MM.1S (cell line): ENCODE data around the gene PARD3.

Source experiments
- DNase-seq: peaks from one replicate; pipeline ENCODE4 v3.0.0-alpha.2; 2015
- H2AFZ ChIP-seq: fragments of 300-600 bp; sonication (generic); 2 replicates; pipeline ENCODE4 v1.6.0; 2016; ENCODE audit warnings: antibody characterized with exemption, low read length
- H3F3A ChIP-seq: fragments of 300-600 bp; sonication (generic); 2 replicates; pipeline ENCODE4 v1.6.1; 2016; ENCODE audit warnings: mild to moderate bottlenecking, antibody characterized with exemption, low read length, moderate library complexity, mixed read lengths; ENCODE audit not compliant: insufficient read depth
- H3K27ac ChIP-seq: fragments of 300-600 bp; sonication (generic); 2 replicates; pipeline ENCODE4 v1.5.1; 2016; ENCODE audit warnings: mild to moderate bottlenecking, low read length
- H3K27me3 ChIP-seq: fragments of 300-600 bp; sonication (generic); replicated peaks from 2 replicates; pipeline ENCODE4 v1.6.0; 2016; ENCODE audit warnings: low read length; ENCODE audit not compliant: insufficient read depth
- H3K36me3 ChIP-seq: fragments of 300-600 bp; sonication (generic); replicated peaks from 2 replicates; pipeline ENCODE4 v1.6.1; 2016; ENCODE audit warnings: mild to moderate bottlenecking, low read length, mixed read lengths; ENCODE audit not compliant: insufficient read depth
- H3K4me1 ChIP-seq: fragments of 300-600 bp; sonication (generic); 2 replicates; pipeline ENCODE4 v1.6.1; 2016; ENCODE audit warnings: low read length, mixed read lengths
- H3K4me2 ChIP-seq: fragments of 300-600 bp; sonication (generic); 2 replicates; pipeline ENCODE4 v1.6.0; 2016; ENCODE audit warnings: low read depth, low read length
- H3K4me3 ChIP-seq: fragments of 300-600 bp; sonication (generic); 2 replicates; pipeline ENCODE4 v1.5.1; 2016; ENCODE audit warnings: low read length, mixed read lengths
- H3K79me2 ChIP-seq: fragments of 300-600 bp; sonication (generic); 2 replicates; pipeline ENCODE4 v1.6.1; 2016; ENCODE audit warnings: mixed run types, low read length, mixed read lengths
- H3K9ac ChIP-seq: fragments of 300-600 bp; sonication (generic); 2 replicates; pipeline ENCODE4 v1.6.1; 2016; ENCODE audit warnings: low read length, mixed read lengths
- H3K9me2 ChIP-seq: fragments of 300-600 bp; sonication (generic); replicated peaks from 2 replicates; pipeline ENCODE4 v1.6.1; 2016; ENCODE audit warnings: mild to moderate bottlenecking, low read length, mixed read lengths; ENCODE audit not compliant: insufficient read depth
- H3K9me3 ChIP-seq: fragments of 300-600 bp; sonication (generic); replicated peaks from 2 replicates; pipeline ENCODE4 v1.6.1; 2016; ENCODE audit warnings: mild to moderate bottlenecking, low read length, mixed read lengths; ENCODE audit not compliant: insufficient read depth
- H4K20me1 ChIP-seq: fragments of 300-600 bp; sonication (generic); 2 replicates; pipeline ENCODE4 v1.6.1; 2016; ENCODE audit warnings: mild to moderate bottlenecking, low read length, moderate library complexity, mixed read lengths; ENCODE audit not compliant: insufficient read depth
- CTCF ChIP-seq: fragments of 300-600 bp; sonication (generic); IDR thresholded peaks from 2 replicates; pipeline ENCODE4 v1.5.1; 2016; ENCODE audit warnings: antibody characterized with exemption, low read length, mixed read lengths
- EZH2 ChIP-seq: fragments of 300-600 bp; sonication (generic); optimal IDR thresholded peaks from 2 replicates; pipeline ENCODE3; 2017; ENCODE audit warnings: low read depth, mild to moderate bottlenecking, antibody characterized with exemption, low read length, mixed read lengths
- EZH2phosphoT487 ChIP-seq: fragments of 300-600 bp; sonication (generic); IDR thresholded peaks from 2 replicates; pipeline ENCODE4 v1.6.1; 2018; ENCODE audit warnings: antibody characterized with exemption, low read length

Gene PARD3

GRCh38 chr10:34137201-34137600 lies 677.9 kb downstream of the PARD3 start:
- Histone ChIP-seq H3F3A (no peaks in the 10 kb centered on the region), H3K9me3 (no peaks in the 10 kb centered on the region), H3K4me3 (no peak overlapping the region), H3K27me3 (no peaks in the 10 kb centered on the region), H2AFZ (no peak overlapping the region), H3K27ac (no peak overlapping the region), H3K9ac (no peak overlapping the region), H3K79me2 (no peaks in the 10 kb centered on the region), H3K36me3 (no peaks in the 10 kb centered on the region), H4K20me1 (no peaks in the 10 kb centered on the region), H3K4me2 (no peak overlapping the region), H3K4me1 (no peaks in the 10 kb centered on the region), H3K9me2 (no peaks in the 10 kb centered on the region)
- DNase-seq: no peak
- TF ChIP-seq EZH2 (no peak), EZH2phosphoT487 (no peak), CTCF (no peak)

GRCh38 chr10:34135515-34135914 lies 679.6 kb downstream of the PARD3 start:
- Histone ChIP-seq H3K9me2 (no peaks in the 10 kb centered on the region), H2AFZ (no peak overlapping the region), H3K9me3 (no peaks in the 10 kb centered on the region), H3K27me3 (no peaks in the 10 kb centered on the region), H3K9ac (no peak overlapping the region), H3F3A (no peaks in the 10 kb centered on the region), H3K79me2 (no peaks in the 10 kb centered on the region), H3K27ac (no peak overlapping the region), H3K4me1 (peaks cover 8% of the 10 kb centered on the region), H3K4me3 (no peak overlapping the region), H4K20me1 (no peaks in the 10 kb centered on the region), H3K36me3 (no peaks in the 10 kb centered on the region), H3K4me2 (no peak overlapping the region)
- DNase-seq: no peak
- TF ChIP-seq EZH2phosphoT487: no peak
- TF ChIP-seq CTCF: no peak
- no peak for TF ChIP-seq EZH2

GRCh38 chr10:34134602-34135001 lies 680.5 kb downstream of the PARD3 start:
- Histone ChIP-seq H3K4me1 (peaks cover 8% of the 10 kb centered on the region), H3K4me2 (no peak overlapping the region), H3K9me2 (no peaks in the 10 kb centered on the region), H3K27me3 (no peaks in the 10 kb centered on the region), H3K36me3 (no peaks in the 10 kb centered on the region), H3K9ac (no peak overlapping the region), H3K79me2 (no peaks in the 10 kb centered on the region), H2AFZ (no peak overlapping the region), H4K20me1 (no peaks in the 10 kb centered on the region), H3K4me3 (no peak overlapping the region), H3K9me3 (no peaks in the 10 kb centered on the region), H3F3A (no peaks in the 10 kb centered on the region), H3K27ac (no peak overlapping the region)
- TF ChIP-seq EZH2: no peak
- no peak for DNase-seq

GRCh38 chr10:34133406-34133805 lies 681.7 kb downstream of the PARD3 start:
- Histone ChIP-seq H3K27me3 (no peaks in the 10 kb centered on the region), H3K9me3 (no peaks in the 10 kb centered on the region), H3K4me1 (peaks cover 8% of the 10 kb centered on the region), H3K36me3 (no peaks in the 10 kb centered on the region), H4K20me1 (no peaks in the 10 kb centered on the region), H3K27ac (no peak overlapping the region), H3K79me2 (no peaks in the 10 kb centered on the region), H3K4me2 (no peak overlapping the region), H2AFZ (no peak overlapping the region), H3K9me2 (no peaks in the 10 kb centered on the region), H3F3A (no peaks in the 10 kb centered on the region), H3K9ac (no peak overlapping the region), H3K4me3 (no peak overlapping the region)
- TF ChIP-seq CTCF: no peak
- DNase-seq: no peak
